ENCODE data around the gene MAD1L1. TPM values are rescaled to one million over a fixed set of nuclear protein-coding genes. Genes with fewer than 3 reads are reported as not detected.
"Not testable (repeated sequence)": the region's sequence is repeated elsewhere in the genome, so short reads cannot be mapped to it uniquely, and the experiment has no call there.

MAD1L1 gene
- polyA plus RNA-seq, 1 experiment: 32.0 TPM

DNA sequence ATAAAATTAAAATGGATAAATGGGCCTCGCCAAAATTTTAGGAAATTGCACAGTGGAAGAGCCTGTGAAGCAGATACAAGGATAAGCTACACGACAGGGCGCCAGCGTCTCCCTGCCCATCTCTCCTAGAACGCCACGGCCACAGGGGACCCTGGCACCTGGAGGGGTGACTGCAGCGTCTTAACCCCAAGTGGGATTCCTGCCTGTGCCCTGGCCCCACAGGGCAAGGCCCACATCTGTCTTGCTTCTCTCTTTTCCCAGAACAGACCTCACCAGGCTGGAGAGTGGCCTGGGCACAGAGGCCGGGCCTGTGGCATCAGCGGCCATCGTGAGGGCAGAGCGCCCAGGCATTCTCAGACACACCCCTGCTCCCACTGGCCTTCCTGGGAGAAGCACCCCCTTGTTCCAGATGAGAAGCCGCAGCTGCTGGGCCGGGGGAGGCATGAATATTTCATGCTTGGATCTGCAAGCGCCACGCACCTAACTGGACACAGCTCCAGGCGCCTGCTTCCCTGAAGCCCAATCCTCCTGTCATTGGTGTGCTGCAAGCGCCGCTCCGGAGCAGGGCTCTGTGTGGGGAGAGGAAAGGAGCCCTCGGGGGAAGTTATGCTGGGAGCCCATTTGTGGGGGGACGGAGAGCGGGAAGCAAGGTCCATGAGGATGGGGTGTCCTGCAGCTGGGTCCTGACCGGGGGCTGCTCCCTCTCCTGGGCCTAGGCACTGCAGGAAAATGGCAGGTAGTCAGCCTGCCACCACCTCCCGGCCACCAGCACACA lies 409.2 kb downstream of the MAD1L1 start:
- DNase-seq (ENCODE audit: low read depth): no peak
- Histone ChIP-seq H3K4me3 (ENCODE audit: low read depth, low read length) (no peak overlapping the region), H3K36me3 (ENCODE audit: control insufficient read depth, insufficient read depth, low read length) (no peaks in the 10 kb centered on the region), H3K27me3 (ENCODE audit: control insufficient read depth, insufficient read depth, low read length) (no peaks in the 10 kb centered on the region)
- CTCF ChIA-PET: no interaction called here
- TF ChIP-seq, protein P1, sequence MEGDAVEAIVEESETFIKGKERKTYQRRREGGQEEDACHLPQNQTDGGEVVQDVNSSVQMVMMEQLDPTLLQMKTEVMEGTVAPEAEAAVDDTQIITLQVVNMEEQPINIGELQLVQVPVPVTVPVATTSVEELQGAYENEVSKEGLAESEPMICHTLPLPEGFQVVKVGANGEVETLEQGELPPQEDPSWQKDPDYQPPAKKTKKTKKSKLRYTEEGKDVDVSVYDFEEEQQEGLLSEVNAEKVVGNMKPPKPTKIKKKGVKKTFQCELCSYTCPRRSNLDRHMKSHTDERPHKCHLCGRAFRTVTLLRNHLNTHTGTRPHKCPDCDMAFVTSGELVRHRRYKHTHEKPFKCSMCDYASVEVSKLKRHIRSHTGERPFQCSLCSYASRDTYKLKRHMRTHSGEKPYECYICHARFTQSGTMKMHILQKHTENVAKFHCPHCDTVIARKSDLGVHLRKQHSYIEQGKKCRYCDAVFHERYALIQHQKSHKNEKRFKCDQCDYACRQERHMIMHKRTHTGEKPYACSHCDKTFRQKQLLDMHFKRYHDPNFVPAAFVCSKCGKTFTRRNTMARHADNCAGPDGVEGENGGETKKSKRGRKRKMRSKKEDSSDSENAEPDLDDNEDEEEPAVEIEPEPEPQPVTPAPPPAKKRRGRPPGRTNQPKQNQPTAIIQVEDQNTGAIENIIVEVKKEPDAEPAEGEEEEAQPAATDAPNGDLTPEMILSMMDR (IDR thresholded peaks at IDR 0.05; ENCODE audit: insufficient read depth, low read depth, low read length): no peak
- POLR2A ChIA-PET: no interaction called here

DNA sequence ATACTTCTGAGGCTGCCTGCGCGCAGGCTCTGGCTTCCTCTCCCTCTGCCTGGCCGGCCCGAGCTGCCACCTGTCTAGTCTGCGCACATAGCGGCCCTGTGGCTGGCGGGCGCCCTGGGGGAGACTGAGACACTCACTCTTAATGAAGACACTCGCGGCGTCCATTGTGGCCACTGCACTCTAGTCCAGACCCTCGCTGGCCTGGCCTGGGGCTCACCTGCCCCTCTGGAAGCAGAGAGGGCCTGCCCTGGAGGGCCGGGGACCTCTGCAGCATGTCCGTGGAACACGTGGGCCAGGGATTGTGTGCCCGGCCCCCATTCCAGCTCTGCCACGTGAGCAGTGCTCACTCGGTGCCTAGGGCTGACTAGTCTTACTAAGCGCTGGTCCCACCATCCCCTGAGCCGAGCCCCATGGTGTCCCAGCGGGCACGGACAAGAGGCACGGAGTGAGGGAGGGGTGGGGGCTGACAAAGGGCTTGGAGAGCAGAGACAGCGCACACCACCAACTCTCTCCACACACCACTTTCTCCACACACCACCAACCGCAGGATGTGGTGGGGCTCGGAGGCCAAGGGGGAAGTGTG lies 413.4 kb downstream of the MAD1L1 start:
- Histone ChIP-seq H3K4me3 (ENCODE audit: low read depth, low read length) (no peak overlapping the region), H3K27me3 (ENCODE audit: control insufficient read depth, insufficient read depth, low read length) (no peaks in the 10 kb centered on the region), H3K36me3 (ENCODE audit: control insufficient read depth, insufficient read depth, low read length) (no peaks in the 10 kb centered on the region; the same call in 1 of the 2 replicates)
- TF ChIP-seq, protein P1 (IDR thresholded peaks at IDR 0.05; ENCODE audit: insufficient read depth, low read depth, low read length): no peak
- POLR2A ChIA-PET: no interaction called here
- CTCF ChIA-PET: no interaction called here
- DNase-seq (ENCODE audit: low read depth): no peak

DNA sequence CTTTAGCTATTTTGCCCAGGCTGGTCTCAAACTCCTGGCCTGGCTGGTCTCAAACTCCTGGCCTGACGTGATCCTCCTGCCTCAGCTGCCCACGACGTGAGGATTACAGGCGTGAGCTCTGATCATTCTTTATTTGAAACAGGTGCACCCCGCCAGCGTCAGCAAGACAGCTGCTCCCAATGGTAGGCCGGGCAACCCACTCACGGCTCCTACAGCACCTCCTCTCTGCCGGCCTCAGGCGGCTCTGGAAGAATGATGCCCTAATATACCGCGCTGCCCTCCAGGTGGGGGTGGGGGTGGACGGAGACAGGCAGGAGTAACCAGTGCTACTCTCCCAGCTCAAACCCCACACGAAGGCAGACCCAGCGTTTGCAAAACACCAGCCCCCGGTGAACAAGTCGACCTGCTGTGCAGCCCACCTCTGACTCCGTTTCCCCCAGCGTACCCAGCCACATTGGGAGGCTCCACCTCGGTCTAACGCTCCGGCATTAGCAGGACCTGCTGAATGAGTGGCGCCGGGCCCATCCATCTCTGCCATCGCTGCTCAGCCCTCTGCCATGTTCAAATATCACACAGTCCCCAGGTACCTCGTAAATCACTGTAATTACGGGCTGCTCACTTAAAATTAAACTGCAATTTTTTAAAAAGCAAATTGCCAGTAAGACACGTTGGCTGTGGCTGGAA lies 414.0 kb downstream of the MAD1L1 start:
- H3K36me3 ChIP-seq (ENCODE audit: control insufficient read depth, insufficient read depth, low read length): no peaks in the 10 kb centered on the region; the same call in 1 of the 2 replicates
- no peak overlapping the region for H3K4me3 ChIP-seq (ENCODE audit: low read depth, low read length)
- DNase-seq (ENCODE audit: low read depth): no peak
- no peaks in the 10 kb centered on the region for H3K27me3 ChIP-seq (ENCODE audit: control insufficient read depth, insufficient read depth, low read length)
- TF ChIP-seq, protein P1 (IDR thresholded peaks at IDR 0.05; ENCODE audit: insufficient read depth, low read depth, low read length): no peak
- ChIA-PET CTCF (no interaction called here), POLR2A (no interaction called here)

DNA sequence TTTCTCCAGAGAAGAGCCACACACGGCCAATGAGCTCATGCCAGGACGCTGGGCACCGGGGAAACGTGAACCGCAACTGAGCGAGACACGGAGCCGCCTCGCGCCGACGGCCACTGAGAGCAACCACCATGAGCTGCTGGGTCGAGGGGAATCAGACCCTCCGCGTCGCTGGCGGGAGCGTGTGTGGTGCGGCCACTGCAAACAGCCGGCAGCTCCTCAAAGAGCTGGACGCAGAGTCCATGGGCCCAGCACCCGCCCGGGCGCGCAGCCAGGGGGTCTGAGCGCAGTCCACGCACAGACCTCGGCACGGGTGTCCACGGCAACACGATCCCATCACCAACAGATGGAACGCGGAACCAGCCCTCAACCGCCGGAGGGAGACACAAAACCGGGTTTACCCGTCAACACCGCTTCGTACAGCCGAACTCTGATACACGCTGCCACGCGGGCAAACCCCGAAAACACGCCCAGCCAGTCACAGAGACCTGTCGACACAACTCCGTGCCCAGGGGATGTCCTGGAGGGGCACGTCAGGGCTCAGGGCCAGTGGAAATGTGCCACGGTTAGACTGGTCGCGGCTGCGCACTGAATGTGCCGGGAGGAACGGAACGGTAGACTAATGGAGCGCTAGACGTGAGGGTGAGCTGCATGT lies 415.6 kb downstream of the MAD1L1 start:
- Histone ChIP-seq H3K4me3 (ENCODE audit: low read depth, low read length) (no peak overlapping the region), H3K36me3 (ENCODE audit: control insufficient read depth, insufficient read depth, low read length) (no peaks in the 10 kb centered on the region; the same call in 1 of the 2 replicates), H3K27me3 (ENCODE audit: control insufficient read depth, insufficient read depth, low read length) (no peaks in the 10 kb centered on the region)
- TF ChIP-seq, protein P1 (IDR thresholded peaks at IDR 0.05; ENCODE audit: insufficient read depth, low read depth, low read length): no peak
- POLR2A ChIA-PET: no interaction called here
- DNase-seq (ENCODE audit: low read depth): no peak
- CTCF ChIA-PET: no interaction called here

DNA sequence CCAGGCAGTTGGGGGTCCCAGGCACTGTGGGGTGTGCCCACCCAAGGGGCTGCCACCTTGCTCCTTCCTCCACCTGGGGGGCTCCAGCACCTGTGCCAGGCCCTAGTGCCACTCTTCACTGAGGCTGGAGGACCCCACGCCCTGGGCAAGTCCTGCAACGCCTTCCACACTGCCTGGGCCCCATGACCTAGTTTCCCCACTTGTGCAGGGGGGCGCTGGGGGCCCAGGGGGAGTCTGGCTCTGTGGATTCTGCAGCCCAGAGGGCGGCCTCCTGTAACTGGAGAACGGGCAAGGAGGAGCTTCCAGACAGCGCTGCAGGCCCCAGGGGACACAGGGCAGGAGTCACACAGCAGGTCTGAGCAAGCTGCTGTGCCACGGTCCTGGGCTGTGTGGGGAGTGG lies 416.3 kb downstream of the MAD1L1 start:
- POLR2A ChIA-PET; CTCF ChIA-PET; DNase-seq (ENCODE audit: low read depth); H3K36me3 ChIP-seq (ENCODE audit: control insufficient read depth, insufficient read depth, low read length); H3K27me3 ChIP-seq (ENCODE audit: control insufficient read depth, insufficient read depth, low read length); H3K4me3 ChIP-seq (ENCODE audit: low read depth, low read length): not testable (repeated sequence)

DNA sequence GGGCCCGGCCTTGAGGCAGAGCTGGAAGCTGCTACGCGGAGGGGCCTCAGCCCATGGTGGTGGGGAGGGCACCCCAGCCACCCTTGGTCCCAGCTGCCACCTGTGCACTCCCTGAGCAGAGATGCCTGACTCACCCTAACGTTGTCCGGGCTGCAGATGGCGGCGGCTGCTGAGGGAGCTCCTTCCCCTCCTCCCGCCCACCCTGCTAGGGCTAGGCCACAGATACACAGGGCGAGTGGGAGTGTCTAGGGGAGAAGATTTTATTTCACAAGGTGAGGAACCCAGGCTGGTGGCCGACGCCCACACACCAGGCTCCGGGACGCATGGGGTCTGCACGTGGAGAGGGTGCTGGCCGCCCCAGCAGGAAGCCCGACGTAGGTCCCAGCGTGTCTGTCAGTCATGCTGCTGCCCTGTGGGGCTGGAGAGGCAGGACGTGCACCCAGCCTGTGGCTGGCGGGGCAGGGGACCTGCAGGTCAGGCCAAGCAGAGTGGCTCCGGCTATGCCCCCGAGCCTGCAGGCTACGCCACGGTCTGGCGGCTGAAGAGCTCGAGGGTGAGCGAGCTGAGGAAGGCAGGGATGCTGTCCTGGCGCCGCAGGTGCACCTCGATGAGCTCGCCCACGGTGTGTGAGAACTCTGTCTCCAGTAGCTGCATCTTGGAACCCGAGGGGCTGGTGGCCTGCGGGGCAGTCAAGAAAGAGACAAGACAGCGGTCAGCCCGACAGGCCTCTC lies 417.0 kb downstream of the MAD1L1 start:
- POLR2A ChIA-PET; DNase-seq (ENCODE audit: low read depth); H3K36me3 ChIP-seq (ENCODE audit: control insufficient read depth, insufficient read depth, low read length); H3K27me3 ChIP-seq (ENCODE audit: control insufficient read depth, insufficient read depth, low read length); H3K4me3 ChIP-seq (ENCODE audit: low read depth, low read length): not testable (repeated sequence)
- CTCF ChIA-PET: interaction anchor here (0.6 kb wide), 1 partner anchor 27 kb away, joined by 4 read pairs; no protein-coding TSS in a partner anchor
